HG02759 (cell line): ENCODE measurements around the gene MRPL28.
"Not testable (repeated sequence)": the region's sequence is repeated elsewhere in the genome, so short reads cannot be mapped to it uniquely, and the experiment has no call there.

Experiments used
- ATAC-seq: cut with Tn5 transposase; IDR thresholded peaks from one replicate; pipeline ENCODE4 v1.9.1; 2021; ENCODE audit warnings: mild to moderate bottlenecking, moderate library complexity; ENCODE audit not compliant: unreplicated experiment

The MRPL28 gene

DNA sequence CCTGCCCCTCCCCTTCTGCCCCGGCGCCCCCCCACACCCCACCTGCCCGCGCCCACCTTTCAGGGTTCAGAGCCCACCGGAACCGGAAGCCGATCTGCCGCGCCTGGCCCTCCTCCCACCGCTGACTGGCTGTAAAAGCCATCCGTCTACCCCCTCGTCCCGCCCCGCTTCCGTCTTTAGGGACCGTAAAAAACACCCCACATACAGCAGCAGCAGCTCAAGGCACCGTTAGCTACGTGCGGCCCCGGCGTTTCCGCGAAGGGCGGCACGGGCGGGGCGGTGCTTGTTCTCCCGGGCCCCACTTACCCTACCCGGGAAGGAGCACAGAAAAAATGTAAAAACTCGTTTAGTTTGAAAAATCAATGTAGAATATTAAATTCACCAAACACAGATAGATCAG lies at the start of gene MRPL28:
TSS of gene MRPL28 (minus strand) at position 96 of the 400 bp plus-strand sequence. CDS start 320 bp downstream, outside the sequence.
- ATAC-seq = peak; percentile 87

DNA sequence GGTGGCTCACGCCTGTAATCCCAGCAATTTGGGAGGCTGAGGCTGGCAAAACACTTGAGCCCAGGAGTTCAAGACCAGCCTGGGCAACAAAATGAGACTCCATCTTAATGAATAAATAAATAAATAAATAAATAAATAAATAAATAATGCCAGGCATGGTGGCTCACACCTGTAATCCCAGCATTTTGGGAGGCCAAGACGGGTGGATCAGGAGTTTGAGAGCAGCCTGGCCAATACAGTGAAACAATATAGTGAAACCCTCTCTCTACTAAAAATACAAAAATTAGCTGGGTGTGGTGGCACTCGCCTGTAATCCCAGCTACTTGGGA lies 44.8 kb upstream of the MRPL28 start:
- ATAC-seq = not testable (repeated sequence)

DNA sequence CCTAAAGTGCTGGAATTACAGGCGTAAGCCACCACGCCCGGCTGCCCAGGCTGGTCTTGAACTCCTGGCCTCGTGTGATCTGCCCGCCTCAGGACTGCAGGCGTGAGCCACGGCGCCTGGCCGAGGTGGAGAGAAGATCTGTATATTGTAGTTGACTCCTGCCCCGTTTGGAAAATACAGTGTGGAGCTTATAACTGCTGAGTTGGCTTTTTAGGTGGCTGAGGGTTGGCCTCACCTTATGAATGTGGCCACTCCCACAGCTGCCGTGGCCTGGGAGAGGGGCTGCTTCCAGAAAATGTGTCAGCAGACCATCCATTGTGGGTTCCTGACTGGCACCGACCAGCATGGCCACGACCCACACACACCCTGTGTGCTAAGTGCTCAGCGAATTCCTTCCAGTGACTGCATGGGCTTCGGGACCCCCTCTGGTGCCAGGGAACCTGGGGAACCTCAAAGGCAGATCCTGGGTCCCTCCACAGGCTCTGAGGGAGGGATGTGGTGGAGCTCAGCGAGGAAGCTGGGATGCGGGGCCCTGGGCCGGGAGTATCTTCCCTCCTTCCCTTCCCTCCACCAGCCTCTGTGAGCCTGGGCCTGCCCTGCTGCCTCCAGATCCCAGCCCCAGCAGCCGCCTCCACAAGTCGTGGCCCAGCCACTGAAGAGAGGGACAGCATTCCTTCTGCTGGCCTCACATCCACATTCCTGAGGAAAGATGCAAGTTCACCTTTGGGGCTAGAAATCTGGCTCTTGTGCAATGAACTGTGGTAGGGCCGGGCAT lies 44.2 kb upstream of the MRPL28 start:
- ATAC-seq = no peak

DNA sequence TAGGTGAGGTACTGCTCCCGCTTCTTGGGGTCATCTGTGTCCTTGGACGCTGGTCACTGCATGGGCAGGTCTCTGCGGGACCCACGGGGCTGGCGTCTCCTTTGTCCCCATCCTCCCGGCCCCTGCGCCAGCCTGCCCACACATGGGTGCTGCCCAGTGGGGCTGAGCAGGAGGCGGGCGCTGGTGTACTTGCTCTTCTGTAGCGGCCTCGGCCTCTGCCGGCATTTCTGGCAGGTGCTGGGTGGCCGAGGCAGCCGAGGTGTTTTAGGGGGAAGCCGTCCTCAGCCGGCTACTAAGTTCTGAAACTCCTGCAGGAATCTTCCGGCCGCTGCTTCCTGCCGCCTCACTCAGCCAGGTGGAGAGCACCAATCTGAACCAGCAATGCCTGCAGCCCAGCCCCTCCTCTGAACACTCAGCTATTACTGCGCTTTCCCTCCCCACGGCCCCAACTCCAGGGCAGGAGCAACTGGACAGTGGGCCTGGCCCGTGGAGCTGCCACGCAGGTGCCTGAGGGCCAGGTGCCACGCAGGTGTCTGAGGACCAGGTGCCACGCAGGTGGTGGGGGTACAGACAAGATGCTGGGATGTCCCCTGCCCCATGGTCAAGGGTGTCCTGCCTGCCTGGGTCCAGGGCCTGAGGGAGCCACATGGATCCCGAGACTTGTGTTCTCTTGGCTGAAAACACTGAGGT lies 41.4 kb upstream of the MRPL28 start:
- ATAC-seq = no peak

DNA sequence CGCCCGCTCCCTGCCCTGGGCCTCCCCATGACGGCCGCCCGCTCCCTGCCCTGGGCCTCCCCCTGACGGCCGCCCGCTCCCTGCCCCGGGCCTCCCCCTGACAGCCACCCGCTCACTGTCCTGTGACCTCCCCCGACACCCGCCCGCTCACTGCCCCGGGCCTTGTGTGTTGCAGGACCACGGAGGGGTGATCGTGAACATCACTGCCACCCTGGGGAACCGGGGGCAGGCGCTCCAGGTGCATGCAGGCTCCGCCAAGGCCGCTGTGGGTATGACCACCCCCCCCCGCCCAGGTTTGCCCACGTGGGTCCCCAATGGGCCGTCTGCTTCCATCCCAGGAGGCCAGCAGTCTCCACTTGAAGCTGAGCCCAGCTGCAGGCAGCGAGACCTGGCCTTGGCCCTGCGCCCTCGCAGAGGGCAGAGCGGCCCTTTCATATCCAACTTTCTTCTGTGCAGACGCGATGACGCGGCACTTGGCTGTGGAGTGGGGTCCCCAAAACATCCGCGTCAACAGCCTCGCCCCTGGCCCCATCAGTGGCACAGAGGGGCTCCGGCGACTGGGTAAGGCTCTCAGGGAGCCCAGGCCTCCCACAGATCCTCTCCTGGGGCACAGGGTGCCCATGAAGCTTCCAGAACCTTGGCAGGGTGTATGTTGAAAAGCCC lies 40.3 kb upstream of the MRPL28 start:
- no peak for ATAC-seq

DNA sequence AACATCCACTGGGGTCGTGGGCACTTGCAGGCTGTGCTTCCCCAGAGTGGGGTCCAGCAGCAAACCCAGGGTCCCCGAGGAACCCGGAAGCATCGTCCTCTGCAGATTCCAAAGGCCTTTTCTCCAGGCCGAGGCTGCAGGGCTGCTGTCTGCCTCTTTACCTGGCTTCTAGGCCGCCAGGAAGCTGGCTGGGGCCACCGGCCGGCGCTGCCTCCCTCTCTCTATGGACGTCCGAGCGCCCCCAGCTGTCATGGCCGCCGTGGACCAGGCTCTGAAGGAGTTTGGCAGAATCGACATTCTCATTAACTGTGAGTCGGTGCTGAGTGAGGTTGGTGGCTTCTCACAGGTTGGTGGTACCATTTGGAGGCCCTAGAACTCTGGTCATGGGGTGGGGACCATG lies 36.9 kb upstream of the MRPL28 start:
- no peak for ATAC-seq

DNA sequence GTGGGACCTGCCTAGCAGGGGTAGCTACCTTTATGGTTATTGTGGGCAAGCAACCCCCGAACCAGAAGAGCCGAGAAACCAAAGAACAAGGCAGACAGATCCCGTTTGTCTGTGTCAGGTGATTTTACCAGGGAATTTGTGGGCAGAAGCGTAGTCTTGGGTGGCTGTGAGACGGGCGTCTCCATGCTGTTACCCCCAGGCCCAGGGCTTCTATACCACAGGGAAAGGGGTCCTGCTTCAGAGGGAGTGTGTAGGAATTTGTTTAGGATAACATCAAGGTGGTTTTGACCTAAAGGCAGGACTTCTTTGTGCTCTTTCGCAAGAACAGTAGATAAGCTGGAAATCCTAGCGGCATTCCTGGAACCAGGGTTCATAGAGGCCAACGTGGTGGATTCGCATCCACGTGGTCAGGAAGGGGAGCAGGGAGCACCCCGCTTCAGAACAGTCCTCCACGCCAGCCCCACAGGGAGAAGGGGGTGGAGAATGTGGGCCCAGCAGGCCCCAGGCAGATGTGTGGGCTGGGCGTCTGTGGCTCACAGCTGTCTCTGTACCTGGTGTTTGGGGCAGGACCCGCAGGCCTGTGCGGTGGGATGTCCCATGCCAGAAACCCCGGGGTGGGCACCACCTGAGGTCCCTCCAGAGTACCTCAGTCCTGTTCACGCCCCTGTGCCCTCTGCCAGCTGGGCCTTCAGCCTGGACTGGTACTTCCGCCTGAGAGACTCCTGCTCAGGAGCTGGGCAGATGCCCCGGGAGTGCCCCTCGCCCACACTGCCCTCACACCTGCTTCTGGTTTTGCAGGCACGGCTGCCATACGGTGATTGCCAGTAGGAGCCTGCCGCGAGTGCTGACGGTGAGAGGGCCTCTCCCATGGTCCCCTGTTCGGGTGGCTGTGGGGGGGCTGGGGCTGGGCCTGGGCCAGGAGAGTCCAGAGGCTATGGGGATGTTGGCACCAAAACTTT lies 35.5 kb upstream of the MRPL28 start:
- ATAC-seq = no peak

DNA sequence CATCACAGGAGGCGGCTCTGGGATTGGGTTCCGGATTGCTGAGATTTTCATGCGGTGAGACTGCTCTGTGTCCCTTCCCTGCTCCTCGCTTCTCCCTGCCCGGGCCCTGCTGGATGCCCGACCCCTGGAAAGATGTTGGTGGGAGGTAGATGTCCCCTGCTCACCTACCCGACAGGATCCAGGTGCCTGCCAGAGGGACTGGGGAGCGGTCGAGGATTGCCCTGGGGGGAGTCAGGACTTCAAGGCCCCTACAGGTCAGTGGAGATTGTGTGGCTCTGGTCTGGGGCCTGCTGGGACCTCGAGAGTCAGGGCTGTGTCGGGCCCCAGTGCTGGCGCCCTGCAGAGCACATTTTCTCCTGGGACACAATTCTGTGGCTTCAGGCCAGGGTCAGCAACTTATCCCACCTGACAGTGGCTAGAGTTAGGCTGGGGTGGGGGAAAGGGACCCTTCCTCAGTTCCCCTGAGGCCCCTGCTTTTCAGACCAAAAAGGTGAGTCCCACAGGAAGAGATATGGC lies 34.7 kb upstream of the MRPL28 start:
- ATAC-seq = no peak

DNA sequence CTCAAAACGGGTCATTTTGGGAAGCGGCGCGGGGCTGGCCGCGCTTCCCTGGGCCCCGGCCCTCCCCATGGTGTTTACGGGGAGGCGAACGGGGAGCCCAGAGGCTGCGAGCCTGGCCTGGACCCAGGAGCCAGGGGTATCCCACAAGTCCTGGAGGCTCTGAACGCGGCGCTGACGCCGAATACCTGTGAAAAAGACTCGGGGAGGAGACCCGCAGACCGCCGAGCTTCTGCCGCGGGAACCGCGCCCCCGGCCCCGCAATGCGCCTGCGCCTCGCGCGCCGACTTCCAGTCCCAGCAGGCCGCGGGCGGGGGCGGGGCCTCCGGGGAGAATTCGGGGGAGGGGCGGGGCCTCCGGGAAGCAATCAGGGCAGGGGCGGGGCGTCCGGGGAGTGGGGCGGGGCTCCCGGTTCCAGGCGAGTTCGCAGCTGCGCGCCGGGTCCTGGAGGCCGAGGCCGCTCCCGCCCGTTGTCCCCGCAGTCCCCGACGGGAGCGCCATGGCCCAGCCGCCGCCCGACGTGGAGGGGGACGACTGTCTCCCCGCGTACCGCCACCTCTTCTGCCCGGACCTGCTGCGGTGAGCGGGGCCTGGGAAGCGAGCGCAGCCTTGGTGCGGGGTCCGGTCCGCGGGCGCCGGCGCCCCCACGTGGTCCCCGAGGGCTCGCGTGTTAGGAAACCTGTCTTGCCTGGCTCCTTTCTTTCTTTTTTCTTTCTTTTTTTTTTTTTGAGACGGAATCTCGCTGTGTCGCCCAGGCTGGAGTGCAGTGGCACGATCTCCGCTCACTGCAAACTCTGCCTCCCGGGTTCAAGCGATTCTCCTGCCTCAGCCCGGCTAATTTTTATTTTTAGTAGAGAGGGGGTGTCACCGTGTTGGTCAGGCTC lies 31.4 kb upstream of the MRPL28 start, which contains the start of gene DECR2:
TSS of gene DECR2 (plus strand) at position 418 of the 881 bp plus-strand sequence. CDS start at position 497, 79 bp downstream.
- ATAC-seq = peak; percentile 72

DNA sequence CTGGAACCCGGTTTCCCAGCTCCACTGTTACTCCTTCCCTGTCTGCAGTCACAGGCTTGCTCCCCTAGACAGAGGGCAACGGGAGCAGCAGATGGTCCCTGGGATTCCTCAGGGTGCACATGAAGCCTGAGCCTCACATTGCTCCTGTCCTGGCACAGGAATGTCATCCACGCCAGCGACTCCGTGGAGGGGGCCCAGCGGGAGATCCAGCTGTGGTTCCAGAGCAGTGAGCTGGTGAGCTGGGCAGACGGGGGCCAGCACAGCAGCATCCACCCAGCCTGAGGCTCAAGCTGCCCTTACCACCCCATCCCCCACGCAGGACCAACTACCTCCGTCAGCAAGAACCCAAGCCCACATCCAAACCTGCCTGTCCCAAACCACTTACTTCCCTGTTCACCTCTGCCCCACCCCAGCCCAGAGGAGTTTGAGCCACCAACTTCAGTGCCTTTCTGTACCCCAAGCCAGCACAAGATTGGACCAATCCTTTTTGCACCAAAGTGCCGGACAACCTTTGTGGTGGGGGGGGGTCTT lies 29.8 kb upstream of the MRPL28 start:
- no peak for ATAC-seq

DNA sequence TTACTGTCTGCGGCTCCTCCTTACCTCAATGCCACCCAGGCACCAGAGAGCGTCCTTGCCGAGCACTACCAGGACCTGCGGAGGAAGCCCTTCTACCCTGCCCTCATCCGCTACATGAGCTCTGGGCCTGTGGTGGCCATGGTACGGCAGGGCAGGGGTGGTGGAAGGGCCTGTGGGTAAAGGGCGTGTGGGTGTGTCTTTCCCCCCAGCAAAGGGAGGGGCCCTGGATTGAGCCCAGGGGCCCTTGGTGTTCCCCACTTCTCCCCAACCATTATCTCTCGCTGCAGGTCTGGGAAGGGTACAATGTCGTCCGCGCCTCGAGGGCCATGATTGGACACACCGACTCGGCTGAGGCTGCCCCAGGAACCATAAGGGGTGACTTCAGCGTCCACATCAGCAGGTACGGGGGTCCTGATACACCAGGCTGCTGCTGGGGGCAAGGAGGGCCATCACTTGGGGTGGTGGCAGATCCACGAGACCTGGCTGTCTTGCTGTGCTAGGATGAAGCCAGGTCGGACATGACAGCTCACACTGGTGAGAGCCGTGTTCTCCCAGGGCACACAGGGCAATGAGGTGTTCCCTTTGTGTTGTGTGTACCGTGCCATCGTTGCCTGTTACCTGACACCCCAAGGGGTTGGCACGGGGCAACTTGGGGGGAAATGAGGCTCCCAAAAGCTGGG lies 29.1 kb upstream of the MRPL28 start:
- ATAC-seq = no peak

DNA sequence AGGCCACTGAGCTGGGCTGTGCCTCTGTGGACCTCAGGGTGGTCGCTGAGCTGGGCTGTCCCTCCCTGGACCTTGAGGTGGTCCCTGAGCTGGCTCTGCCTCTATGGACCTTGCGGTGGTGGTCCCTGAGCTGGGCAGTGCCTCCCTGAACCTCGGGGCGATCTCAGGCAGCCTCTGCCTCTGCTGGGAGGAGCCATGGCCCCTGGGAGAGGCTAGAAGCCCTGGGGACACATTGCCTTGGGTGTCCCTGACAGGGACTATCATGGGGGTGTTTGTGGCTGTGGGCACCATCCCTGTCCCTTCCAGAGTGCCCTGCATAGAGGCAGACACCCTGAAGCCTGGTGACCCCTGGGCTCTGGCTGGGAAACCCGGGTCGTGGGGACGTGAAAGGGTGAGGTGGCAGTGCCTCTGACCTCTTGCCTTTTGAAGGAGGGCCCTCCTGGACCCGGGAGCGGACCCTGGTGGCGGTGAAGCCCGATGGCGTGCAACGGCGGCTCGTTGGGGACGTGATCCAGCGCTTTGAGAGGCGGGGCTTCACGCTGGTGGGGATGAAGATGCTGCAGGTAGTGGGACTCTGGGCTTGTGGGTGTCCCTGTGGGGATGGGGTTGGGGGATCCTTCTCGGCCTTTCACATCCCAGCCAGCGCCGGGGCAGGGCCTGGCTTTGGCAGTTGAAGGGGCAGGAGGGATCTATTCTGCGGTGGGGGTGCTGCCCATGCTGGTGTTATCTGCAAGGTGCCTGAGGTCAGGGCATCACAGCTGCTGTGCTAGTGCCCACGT lies 28.4 kb upstream of the MRPL28 start:
- no peak for ATAC-seq

DNA sequence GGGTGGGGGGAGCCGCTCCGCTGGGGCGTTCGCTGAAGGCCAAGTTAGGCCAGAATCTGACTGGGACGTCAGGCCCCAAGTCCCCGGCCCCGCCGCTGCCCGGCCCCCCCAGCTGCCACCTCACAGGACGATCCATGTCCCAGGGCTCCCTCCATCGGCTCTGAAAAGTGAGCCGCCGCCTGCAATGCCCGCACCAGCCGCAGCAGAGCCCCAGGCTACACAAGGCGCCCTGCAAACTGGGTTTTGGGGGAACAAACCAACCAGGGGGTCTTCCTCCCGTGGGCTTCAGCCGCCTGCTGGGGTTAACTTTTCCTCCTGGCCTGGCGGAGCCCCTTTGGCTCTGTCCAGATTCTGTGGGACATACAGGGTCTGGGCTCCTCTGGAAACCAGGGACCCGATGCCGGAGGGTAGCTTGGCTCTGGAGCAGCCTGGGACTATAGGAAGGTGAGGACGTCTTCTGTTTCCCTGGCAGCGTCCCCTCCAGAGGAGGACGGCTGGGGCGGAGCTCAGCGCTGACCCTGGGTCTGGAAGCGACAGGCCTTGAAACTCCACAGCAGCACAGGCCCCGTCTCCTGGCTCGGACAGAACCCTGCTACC lies 27.5 kb upstream of the MRPL28 start:
- no peak for ATAC-seq

DNA sequence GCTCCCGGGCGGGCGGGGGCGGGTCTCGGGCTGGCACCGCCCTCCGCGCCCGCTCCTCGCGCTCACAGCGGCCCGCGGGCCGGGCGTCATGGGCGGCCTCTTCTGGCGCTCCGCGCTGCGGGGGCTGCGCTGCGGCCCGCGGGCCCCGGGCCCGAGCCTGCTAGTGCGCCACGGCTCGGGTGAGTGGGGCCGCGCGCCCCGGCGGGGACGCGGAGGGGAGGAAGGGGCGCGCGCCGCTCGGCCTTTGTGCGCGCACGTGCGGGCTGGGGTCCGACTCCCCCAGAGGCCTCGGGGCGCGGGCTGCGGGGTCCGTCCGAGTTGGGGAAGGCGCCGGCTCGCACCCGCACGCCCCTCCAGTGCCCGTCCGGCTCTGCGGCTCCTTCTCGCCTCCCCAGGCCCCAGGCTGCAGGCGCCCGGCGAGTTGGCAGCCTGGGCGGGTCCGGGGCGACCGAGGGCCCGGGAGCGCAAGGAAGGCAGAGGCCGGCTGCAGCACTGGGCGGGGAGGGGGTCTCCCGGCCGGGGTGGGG lies 26.9 kb upstream of the MRPL28 start, which contains the start of gene NME4:
TSS of gene NME4 (plus strand) at position 65 of the 527 bp plus-strand sequence. CDS start at position 89, 24 bp downstream.
- ATAC-seq = no peak

DNA sequence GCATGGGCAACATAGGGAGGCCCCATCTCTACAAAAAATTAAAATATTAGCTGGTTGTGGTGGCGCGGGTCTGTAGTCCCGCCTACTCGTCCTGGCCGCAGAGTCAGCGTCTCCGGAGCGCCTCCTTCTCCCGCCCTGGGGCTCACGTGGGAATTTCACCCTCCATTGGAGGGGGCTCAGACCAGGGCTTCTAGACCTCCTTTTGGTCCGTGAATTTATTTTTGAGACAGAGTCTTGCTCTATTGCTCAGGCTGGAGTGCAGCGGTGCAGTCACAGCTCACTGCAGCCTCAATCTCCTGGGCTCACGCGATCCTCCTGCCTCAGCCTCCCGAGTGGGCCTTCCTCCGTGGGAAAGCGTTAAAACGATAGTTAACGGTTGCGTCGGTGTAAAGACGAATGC lies 26.3 kb upstream of the MRPL28 start:
- ATAC-seq = no peak

DNA sequence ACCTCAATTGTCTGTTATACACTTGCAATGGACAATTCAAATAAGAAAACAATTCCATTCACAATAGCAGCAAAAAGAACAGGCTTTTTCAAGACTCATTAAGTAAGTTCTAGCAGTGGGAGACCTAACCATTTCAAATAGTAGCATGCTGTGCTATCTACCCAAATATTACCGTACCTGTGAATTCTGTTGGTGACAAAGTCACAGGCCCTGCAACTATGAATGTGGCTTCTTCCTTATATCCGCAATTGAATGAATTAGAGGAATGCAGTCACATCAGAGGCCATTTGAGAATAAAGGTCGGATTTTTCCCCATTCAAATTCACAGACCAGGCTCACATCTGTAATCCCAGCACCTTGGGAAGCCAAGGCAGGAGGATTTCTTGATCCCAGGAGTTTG lies 25.9 kb upstream of the MRPL28 start:
- ATAC-seq = no peak

DNA sequence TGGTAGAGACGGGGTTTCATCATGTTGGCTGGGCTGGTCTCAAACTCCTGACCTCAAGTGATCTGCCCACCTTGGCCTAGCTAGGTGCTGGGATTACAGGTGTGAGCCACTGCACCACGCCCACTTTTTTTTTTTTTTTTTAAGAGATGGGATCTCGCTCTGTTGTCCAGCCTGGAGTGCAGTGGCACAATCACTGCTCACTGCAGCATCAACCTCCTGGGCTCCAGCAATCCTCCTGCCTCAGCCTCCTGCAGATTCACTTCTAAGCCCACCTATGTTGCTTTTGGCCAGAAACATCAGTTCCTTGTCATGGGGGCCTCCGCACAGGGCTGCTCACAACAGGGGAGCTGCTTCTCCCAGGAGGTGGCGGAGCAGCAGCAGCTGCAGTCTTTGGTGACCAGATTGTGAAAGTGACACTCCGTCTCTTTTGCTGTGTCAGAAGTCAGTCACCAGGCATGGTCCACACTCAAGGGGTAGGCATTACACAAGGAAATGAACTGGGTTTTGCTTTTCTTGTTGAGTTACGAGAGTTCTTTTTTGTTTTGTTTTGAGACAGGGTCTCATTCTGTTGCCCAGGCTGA lies 22.2 kb upstream of the MRPL28 start:
- no peak for ATAC-seq
